ENCODE data around the gene EML3. TPM values are rescaled to one million over a fixed set of nuclear protein-coding genes. Genes with fewer than 3 reads are reported as not detected.

EML3 gene
- total and polyA plus RNA-seq, 2 of the 8 experiments (the other 6 are each of a cell fraction or from before 2014, with no cell fraction given) = 19.2 to 29.9 TPM

- 0 out of 2 replicates have a peak, but pooled peaks have one; percentile 36 for TF ChIP-seq ATF3 (IDR thresholded peaks at IDR 0.05; ENCODE audit: insufficient read depth, low read depth, low read length)
- TF ChIP-seq USF2 (IDR thresholded peaks at IDR 0.05; ENCODE audit: low read length) = no peak
- peak; percentile 94 for TF ChIP-seq YY1 (IDR thresholded peaks at IDR 0.05; ENCODE audit: low read depth, low read length)
- no peak for TF ChIP-seq RNF2 (IDR thresholded peaks at IDR 0.05; ENCODE audit: borderline replicate concordance, low read depth, low read length, missing control alignments, poor library complexity, severe bottlenecking)
Observed at GRCh38 chr11:62573592-62574362, 38.8 kb downstream of the EML3 start, which contains the start of gene EEF1G (continued).
